ENCODE results near the gene PTH1R.

Gene PTH1R

GRCh38 chr3:46877406-46878125, at the start of gene PTH1R:
Gene PTH1R, plus strand, starts transcription at chr3:46877721. Its CDS starts 5,839 bp downstream, at chr3:46883560.
- DNase-seq (ENCODE audit: low spot score), result no peak

GRCh38 chr3:46829699-46830208, 47.8 kb upstream of the PTH1R start:
- no peak for DNase-seq (ENCODE audit: low spot score)

- DNase-seq (ENCODE audit: low spot score), result no peak
Measured at GRCh38 chr3:46830801-46831200, 46.7 kb upstream of the PTH1R start.

DNA sequence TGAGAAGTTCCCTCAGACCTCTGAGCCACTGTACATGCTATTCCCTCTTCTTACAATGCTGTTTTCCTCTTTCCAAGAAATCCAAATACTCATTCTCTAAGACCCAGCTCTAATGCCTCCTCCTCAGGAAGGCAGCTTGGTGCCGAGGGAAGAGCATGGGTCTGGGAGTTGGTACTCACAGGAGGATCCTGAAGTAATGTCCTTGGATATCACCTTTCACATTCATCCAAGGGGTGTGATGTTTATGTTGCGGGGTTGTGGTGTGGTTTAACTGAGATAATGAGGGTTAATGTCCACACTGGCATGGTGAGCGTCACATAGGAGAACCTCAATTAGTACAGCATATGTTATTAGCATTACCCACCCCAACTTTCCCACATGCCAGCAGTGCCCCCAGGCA, 46.2 kb upstream of the PTH1R start:
- DNase-seq (ENCODE audit: low spot score), result no peak

DNA sequence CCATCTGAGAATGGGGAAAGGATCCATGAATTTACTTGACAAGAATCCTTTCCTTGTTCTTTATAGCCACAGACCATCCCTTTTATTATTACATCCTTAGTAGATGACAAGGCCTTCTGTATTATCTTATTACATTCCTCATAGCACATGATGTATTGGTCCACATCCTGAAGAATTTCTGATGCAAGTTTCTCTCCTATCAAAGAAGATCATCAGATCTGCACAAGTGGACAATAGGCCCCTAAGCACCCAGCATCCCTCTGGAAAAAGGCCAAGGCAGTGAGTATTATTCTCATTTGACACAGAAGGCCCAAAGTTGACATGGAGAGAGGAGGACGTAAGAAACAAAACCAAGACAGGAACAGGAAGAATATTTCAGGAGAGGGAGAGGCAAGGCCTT, 45.7 kb upstream of the PTH1R start:
- no peak for DNase-seq (ENCODE audit: low spot score)

- DNase-seq (ENCODE audit: low spot score), result no peak
Measured at GRCh38 chr3:46833346-46834300, 43.9 kb upstream of the PTH1R start.

GRCh38 chr3:46835054-46835453, 42.5 kb upstream of the PTH1R start:
- no peak for DNase-seq (ENCODE audit: low spot score)

- DNase-seq (ENCODE audit: low spot score), result no peak
Measured at GRCh38 chr3:46835491-46835890, 42.0 kb upstream of the PTH1R start.

- DNase-seq (ENCODE audit: low spot score), result no peak
Measured at GRCh38 chr3:46838301-46838700, 39.2 kb upstream of the PTH1R start.

- DNase-seq (ENCODE audit: low spot score), result no peak
Measured at GRCh38 chr3:46840491-46840890, 37.0 kb upstream of the PTH1R start.

GRCh38 chr3:46843508-46843907, 34.0 kb upstream of the PTH1R start:
- no peak for DNase-seq (ENCODE audit: low spot score)

DNA sequence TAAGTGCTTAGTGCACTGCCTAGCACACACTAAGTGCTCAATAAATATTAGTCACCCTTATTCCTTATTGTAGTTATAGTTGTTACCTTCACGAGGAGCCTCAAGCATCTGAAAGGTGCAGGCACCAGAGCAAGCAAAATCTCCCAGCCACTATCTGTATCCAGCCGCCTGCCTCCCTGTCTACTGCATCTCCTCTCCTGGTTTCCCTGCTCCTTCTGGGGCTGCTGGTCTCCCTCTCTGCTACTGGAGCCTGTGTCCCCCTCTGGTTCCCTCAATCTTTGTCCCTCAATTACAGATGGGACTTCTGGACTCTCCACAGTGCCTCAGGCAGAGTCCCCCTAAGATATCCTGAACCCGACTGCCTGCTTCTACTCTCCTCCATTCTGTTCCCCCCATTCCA, 33.1 kb upstream of the PTH1R start:
- no peak for DNase-seq (ENCODE audit: low spot score)

- DNase-seq (ENCODE audit: low spot score), result no peak
Measured at GRCh38 chr3:46844881-46845312, 32.6 kb upstream of the PTH1R start.

DNA sequence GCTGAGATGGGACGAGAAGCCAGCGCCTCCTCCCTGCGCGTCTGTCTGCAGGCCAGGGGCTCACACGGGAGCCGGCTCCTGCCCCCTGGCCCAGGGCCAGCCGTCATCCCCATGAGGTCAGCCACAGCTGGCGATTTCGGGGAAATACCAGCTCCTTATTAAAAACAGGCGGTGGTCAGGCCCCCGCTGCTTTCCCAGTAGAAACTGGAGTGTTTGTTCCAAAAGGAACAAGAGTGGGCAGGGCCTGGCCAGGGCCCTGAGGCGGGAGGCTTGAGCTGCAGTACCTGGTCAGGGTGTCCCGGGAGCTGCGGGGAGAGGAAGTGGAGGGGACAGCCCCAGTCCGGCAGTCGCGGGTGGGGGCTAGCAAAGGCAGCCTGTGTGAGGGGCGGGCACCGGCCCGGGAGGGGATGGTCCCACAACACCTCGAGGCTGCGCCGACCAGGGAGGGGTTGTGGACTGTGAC, 32.1 kb upstream of the PTH1R start:
- DNase-seq (ENCODE audit: low spot score), result peak; percentile 77

DNA sequence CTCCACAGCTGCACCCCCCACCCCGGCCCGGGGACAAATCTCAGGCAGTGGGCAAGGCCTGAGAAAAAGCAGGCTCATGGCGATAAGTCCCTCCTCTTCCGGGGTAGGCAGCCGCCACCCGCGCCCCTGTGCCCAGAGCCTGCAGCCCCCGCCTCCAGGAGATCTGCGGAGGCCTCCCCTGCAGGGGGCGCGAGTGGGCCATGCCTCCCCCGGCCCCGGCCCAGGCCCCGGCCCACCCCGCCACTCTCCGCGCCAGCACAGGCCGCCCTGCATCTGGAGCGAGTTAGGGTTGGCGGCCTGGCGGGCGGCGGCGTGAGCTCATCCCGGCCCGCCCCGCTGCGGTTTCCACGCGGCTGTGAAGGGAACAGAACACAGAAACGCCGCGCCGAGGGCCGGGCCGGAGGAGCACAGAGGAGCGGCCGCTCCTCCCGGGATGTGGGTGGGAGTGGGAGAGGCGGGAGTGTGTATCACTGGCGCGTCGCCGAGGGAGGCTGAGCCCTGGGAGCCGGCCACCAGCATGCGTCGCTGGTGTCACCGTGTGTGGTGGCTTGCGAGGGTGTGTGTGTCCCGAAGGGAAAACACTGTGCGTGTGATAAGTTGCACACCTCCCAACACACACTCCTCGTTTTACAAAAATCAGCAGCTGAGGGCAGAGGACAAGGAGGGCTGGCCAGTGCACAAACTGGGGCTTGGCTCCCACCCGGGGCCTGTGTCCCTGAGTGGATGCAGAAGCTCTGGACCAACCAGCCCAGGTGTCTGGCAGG, 31.5 kb upstream of the PTH1R start:
- peak; percentile 91 for DNase-seq (ENCODE audit: low spot score)

DNA sequence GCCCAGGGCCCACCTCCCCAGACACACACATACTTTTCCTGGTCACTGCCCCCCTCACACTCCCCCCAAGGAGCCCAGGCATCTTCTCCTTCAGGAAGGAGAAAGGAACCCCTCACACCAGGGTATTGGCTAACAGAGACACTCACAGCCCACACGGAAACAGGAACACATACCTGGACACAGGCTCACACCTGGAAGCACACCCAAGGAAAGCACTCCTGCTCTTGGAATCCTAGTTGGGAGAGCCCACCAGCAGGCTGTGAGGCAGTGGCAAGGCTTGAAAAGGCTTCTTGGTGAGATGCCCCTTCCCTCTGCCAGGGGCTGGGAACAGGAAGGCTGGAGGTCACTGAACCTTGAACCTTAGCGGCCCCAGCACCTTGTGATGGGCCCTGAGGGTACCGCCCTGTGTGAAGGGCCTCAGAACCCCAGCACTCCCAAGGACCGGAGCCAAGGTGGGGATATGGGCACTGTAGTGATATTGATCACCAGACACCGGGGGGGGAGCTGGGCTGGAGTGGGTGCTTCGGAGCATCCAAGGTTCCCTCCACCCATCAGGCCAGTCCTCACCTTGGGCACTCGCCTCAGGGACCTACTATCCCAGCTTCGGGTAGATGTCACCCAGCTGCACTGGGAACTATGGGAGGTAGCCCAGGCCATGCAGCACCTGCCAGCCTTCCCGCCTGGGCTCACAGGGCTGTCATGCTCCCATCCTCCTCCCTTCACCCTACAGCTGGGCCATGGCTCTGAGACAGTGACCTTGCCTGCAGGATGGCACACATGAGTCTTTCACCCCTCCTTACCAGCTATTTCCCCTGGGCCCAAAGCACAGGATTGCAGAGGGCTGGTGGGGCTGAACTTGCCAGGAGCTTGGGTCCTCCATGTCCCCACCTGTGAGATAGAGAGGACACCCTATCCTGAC, 30.6 kb upstream of the PTH1R start:
- no peak for DNase-seq (ENCODE audit: low spot score)

DNA sequence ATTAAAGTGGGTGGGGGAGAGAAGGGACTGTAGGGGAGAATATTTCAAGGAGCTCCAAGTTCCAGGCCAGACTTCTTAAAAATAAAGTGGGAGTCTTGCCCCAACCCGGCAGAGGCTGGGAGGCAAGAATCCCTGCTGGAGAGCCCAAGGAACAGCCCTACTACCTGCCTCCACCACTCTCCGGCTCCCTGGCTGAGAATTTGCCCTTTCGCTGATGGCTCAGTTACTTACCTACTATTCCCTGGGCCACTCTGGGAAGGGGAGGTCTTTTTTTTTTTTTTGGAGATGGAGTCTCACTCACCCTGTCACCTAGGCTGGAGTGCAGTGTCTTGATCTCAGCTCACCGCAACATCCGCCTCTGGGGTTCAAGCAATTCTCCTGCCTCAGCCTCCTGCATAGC, 29.8 kb upstream of the PTH1R start:
- no peak for DNase-seq (ENCODE audit: low spot score)

GRCh38 chr3:46848271-46849044, 29.1 kb upstream of the PTH1R start:
- DNase-seq (ENCODE audit: low spot score), result peak; percentile 42

GRCh38 chr3:46849045-46849631, 28.4 kb upstream of the PTH1R start:
- DNase-seq (ENCODE audit: low spot score), result no peak

Measured in AG08396 (cell line).